Activated naive CD8-positive, alpha-beta T cell treated with anti-CD3 and anti-CD28 coated beads for 36 hours (primary cell): ENCODE measurements around the gene SPC24. TPM values are rescaled to one million over a fixed set of nuclear protein-coding genes. Genes with fewer than 3 reads are reported as not detected.
"Not testable (repeated sequence)": the region's sequence is repeated elsewhere in the genome, so short reads cannot be mapped to it uniquely, and the experiment has no call there.

Experiments
- DNase-seq: peaks from one replicate; pipeline ENCODE4 v3.0.0; 2021
- H3K27ac Mint-ChIP-seq: one replicate; pipeline ENCODE4 v1.8.0; 2022; ENCODE audit warnings: mild to moderate bottlenecking, moderate library complexity, mixed read lengths
- H3K27me3 Mint-ChIP-seq: one replicate; pipeline ENCODE4 v1.8.0; 2022; ENCODE audit warnings: mild to moderate bottlenecking, mixed read lengths
- H3K36me3 Mint-ChIP-seq: one replicate; pipeline ENCODE4 v1.8.0; 2021; ENCODE audit warnings: mild to moderate bottlenecking, mixed read lengths
- H3K4me1 Mint-ChIP-seq: one replicate; pipeline ENCODE4 v1.8.0; 2021; ENCODE audit warnings: mixed read lengths
- H3K4me3 Mint-ChIP-seq: one replicate; pipeline ENCODE4 v1.8.0; 2022; ENCODE audit warnings: mild to moderate bottlenecking, moderate library complexity, mixed read lengths
- H3K9me3 Mint-ChIP-seq: one replicate; pipeline ENCODE4 v1.8.0; 2022; ENCODE audit warnings: mixed read lengths
- total RNA-seq, 2 experiments: library from RNA; stranded (reverse); gene quantifications; one replicate each; pipeline ENCODE4 v1.2.3, GENCODE V29; 2021

SPC24 gene
- total RNA-seq, 2 experiments from 2014 or later, result 54.4 TPM

- Mint-ChIP-seq H3K36me3 (peaks cover 43% of the 10 kb centered on the region), H3K27ac (no peak overlapping the region), H3K4me3 (no peak overlapping the region), H3K4me1 (peaks cover under 1% of the 10 kb centered on the region), H3K27me3 (no peaks in the 10 kb centered on the region), H3K9me3 (no peaks in the 10 kb centered on the region)
- no peak for DNase-seq
These were observed 50.5 kb downstream of the SPC24 start for GRCh38 chr19:11105014-11105636.

DNA sequence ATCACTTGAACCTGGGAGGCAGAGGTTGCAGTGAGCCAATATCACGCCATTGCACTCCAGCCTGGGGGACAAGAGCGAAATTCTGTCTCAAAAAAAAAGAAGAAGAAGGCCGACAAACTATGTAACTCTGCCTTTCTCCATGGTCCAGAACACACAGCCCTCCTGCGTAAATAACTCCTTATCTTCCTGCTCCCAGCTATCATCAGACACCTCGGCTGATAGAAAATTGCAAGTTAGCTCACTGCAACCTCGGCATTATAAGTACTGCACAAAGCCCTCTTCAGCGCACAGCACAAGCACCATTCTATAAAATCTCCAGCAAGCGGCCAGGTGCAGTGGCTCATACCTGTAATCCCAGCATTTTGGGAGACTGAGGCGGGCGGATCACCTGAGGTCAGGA, 51.9 kb downstream of the SPC24 start:
- not testable (repeated sequence) for H3K4me1 Mint-ChIP-seq, H3K27ac Mint-ChIP-seq
- peaks cover 52% of the 10 kb centered on the region for H3K36me3 Mint-ChIP-seq

DNA sequence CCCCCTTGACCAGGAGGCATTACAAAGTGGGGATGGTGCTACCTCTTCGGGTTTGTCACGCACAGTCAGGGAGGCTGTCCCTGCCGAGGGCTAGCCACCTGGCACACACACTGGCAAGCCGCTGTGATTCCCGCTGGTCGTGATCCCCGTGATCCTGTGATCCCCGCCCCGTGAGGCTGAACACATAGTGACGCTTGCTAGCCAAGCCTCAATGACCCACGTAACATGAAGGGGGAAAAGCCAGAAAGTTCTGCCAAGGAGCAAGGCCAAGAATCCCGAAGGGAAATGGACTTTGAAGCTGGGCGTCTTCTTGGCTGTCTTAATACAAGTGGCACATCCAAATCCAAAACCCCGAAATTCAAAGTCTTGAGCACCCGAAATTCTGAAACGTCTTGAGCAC, 52.6 kb downstream of the SPC24 start:
- H3K36me3 Mint-ChIP-seq, result peaks cover 55% of the 10 kb centered on the region
- H3K4me3 Mint-ChIP-seq, result no peak overlapping the region
- no peak for DNase-seq
- no peak overlapping the region for H3K27ac Mint-ChIP-seq
- no peaks in the 10 kb centered on the region for H3K27me3 Mint-ChIP-seq
- peaks cover 5% of the 10 kb centered on the region for H3K4me1 Mint-ChIP-seq
- H3K9me3 Mint-ChIP-seq, result no peaks in the 10 kb centered on the region

More for the DNA sequence above, 51.9 kb downstream of the SPC24 start:
- not testable (repeated sequence) for DNase-seq, H3K4me3 Mint-ChIP-seq, H3K27me3 Mint-ChIP-seq, H3K9me3 Mint-ChIP-seq

DNA sequence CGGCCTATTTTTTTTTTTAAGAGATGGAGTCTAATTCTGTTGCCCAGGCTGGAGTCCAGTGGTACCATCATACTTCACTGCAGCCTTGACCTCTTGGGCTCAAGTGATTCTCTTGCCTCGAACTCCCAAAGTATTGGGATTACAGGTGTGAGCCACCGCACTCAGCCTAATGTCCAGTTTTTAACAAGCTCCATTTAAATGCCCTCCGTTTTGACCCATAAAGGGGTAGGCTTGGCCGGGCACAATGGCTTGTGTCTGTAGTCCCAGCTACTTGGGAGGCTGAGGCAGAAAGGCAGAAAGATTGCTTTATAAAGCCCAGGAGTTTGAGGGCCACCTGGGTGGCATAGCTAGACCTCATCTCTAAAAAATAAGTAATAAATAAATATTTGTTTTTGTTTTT, 54.5 kb downstream of the SPC24 start:
- peaks cover 4% of the 10 kb centered on the region for H3K9me3 Mint-ChIP-seq
- no peak overlapping the region for H3K27ac Mint-ChIP-seq
- H3K27me3 Mint-ChIP-seq, result no peaks in the 10 kb centered on the region
- peaks cover 68% of the 10 kb centered on the region for H3K36me3 Mint-ChIP-seq
- no peak overlapping the region for H3K4me3 Mint-ChIP-seq
- DNase-seq, result no peak
- peaks cover 11% of the 10 kb centered on the region for H3K4me1 Mint-ChIP-seq

DNA sequence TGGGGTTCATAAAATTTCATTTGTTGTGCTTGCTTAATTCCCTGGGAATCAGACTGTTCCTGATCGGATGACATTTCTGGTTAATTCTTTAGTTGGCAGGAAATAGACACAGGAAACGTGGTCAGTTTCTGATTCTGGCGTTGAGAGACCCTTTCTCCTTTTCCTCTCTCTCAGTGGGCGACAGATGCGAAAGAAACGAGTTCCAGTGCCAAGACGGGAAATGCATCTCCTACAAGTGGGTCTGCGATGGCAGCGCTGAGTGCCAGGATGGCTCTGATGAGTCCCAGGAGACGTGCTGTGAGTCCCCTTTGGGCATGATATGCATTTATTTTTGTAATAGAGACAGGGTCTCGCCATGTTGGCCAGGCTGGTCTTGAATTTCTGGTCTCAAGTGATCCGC, 55.5 kb downstream of the SPC24 start:
- H3K27ac Mint-ChIP-seq, result no peak overlapping the region
- no peak overlapping the region for H3K4me3 Mint-ChIP-seq
- DNase-seq, result no peak
- H3K27me3 Mint-ChIP-seq, result no peaks in the 10 kb centered on the region
- peaks cover 21% of the 10 kb centered on the region for H3K4me1 Mint-ChIP-seq
- H3K9me3 Mint-ChIP-seq, result peaks cover 4% of the 10 kb centered on the region
- H3K36me3 Mint-ChIP-seq, result peaks cover 75% of the 10 kb centered on the region

GRCh38 chr19:11098861-11099260, 56.7 kb downstream of the SPC24 start:
- no peaks in the 10 kb centered on the region for H3K27me3 Mint-ChIP-seq
- peaks cover 77% of the 10 kb centered on the region for H3K36me3 Mint-ChIP-seq
- peaks cover 31% of the 10 kb centered on the region for H3K4me1 Mint-ChIP-seq
- H3K4me3 Mint-ChIP-seq, result no peak overlapping the region
- no peak overlapping the region for H3K27ac Mint-ChIP-seq
- peaks cover 4% of the 10 kb centered on the region for H3K9me3 Mint-ChIP-seq
- DNase-seq, result no peak

DNA sequence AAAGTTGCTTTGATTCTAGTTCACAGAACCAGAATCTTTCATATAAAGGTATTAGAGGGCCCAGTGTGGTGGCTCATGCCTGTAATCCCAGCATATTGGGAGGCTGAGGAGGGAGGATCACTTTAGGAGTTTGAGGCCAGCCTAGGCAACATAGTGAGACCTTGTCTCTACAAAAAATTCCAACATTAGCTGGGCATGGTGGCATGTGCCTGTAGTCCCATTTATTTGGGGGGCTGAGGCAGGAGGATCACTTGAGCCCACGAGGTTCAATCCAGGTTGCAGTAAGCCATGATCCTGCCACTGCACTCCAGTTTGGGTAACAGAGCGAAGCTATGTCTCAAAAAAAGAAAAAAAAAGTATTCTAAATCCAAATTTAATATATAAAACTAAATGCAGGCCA, 57.3 kb downstream of the SPC24 start:
- no peak for DNase-seq
- Mint-ChIP-seq H3K4me1 (peaks cover 33% of the 10 kb centered on the region), H3K36me3 (peaks cover 78% of the 10 kb centered on the region), H3K4me3 (no peak overlapping the region), H3K9me3 (peaks cover 4% of the 10 kb centered on the region), H3K27ac (no peak overlapping the region), H3K27me3 (no peaks in the 10 kb centered on the region)

DNA sequence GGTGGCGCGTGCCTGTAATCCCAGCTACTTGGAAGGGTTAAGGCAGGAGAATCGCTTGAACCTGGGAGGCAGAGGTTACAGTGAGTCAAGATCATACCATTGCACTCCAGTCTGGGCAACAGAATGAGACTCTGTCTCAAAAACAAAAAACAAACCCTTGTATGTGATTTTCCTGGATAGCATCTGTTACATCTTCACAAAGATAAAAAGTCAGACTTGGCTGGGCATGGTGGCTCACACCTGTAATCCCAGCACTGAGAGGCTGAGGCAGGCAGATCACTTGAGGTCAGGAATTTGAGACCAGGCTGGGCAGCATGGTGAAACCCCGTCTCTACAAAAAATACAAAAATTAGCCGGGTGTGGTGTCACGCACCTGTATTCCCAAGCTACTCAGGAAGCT, 58.2 kb downstream of the SPC24 start:
- Mint-ChIP-seq H3K4me1 (peaks cover 40% of the 10 kb centered on the region), H3K36me3 (peaks cover 83% of the 10 kb centered on the region)
- H3K27ac Mint-ChIP-seq, H3K9me3 Mint-ChIP-seq, DNase-seq, H3K4me3 Mint-ChIP-seq, H3K27me3 Mint-ChIP-seq: not testable (repeated sequence)

DNA sequence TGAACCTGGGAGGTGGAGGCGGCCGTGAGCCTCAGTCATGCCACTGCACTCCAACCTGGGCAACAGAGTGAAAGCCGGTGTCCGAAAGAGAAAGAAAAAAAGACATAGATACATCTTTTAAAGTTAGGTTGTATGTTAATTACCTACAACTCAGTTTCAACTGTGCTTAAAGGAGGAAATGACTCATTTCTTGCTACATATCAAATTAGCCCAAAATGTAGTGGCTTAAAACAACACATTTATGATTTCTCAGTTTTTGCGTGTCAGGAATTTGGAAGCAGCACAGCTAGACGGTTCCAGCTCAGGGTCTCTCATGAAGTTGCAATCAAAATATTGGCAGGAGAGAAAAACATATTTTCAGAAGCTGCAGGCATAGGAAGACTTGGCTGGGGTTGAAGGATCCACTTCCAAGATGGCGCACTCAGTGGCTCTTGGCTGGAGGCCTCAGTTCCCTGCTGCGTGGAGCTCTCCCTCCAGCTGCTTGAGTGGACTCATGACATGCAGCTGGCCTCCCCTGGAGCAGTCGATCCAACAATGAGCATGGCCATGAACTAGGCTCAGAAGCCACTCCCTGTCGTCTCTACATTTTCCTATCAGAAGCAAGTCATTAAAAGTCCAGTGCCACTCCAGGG, 59.3 kb downstream of the SPC24 start:
- peak; percentile 59 for DNase-seq
- Mint-ChIP-seq H3K9me3 (peaks cover 4% of the 10 kb centered on the region), H3K27me3 (no peaks in the 10 kb centered on the region), H3K4me1 (peaks cover 47% of the 10 kb centered on the region), H3K36me3 (peaks cover 85% of the 10 kb centered on the region), H3K27ac (peak overlapping the region; percentile 93), H3K4me3 (peak overlapping the region; percentile 57)

Other genes starting within 250 kb of the SPC24 start
- 10 to 100 TPM; 22.3 to 24.0 TPM for gene YIPF2, start 227.1 kb downstream of the SPC24 start, total RNA-seq
- 10 to 100 TPM; 17.6 to 19.0 TPM for gene TIMM29, start 227.0 kb downstream of the SPC24 start, total RNA-seq
- 100 to 1,000 TPM; 108 to 109 TPM for gene SMARCA4, start 194.8 kb downstream of the SPC24 start, total RNA-seq
- 10 to 100 TPM; 67.3 to 68.8 TPM for gene LDLR, start 66.3 kb downstream of the SPC24 start, total RNA-seq
- gene KANK2, start 41.8 kb upstream of the SPC24 start, total RNA-seq, result 1 to 10 TPM in 1 of 2 experiments, under 1 TPM in 1; 0.98 to 1.8 TPM
- not detected for gene ANGPTL8, start 83.8 kb upstream of the SPC24 start, total RNA-seq
- 1 to 10 TPM; 3.3 to 4.8 TPM for gene DOCK6, start 106.7 kb upstream of the SPC24 start, total RNA-seq
- gene TSPAN16, start 140.4 kb upstream of the SPC24 start, total RNA-seq, result not detected
- gene RAB3D, start 183.9 kb upstream of the SPC24 start, total RNA-seq, result 1 to 10 TPM; 3.2 to 4.2 TPM
- 10 to 100 TPM; 20.1 to 22.5 TPM for gene TMEM205, start 190.5 kb upstream of the SPC24 start, total RNA-seq
- gene CCDC159, start 190.7 kb upstream of the SPC24 start, total RNA-seq, result 1 to 10 TPM; 6.9 to 8.3 TPM
- 1 to 10 TPM in 1 of 2 experiments, under 1 TPM in 1; 0.70 to 1.2 TPM for gene PLPPR2, start 199.7 kb upstream of the SPC24 start, total RNA-seq
- gene SWSAP1, start 218.9 kb upstream of the SPC24 start, total RNA-seq, result 1 to 10 TPM; 2.1 to 2.2 TPM
- gene EPOR, start 228.5 kb upstream of the SPC24 start, total RNA-seq, result 1 to 10 TPM; 3.6 to 4.5 TPM